Activated T-cell treated with anti-CD3 and anti-CD28 coated beads for 24 hours (primary cell): ENCODE measurements around the gene MRPS9.

Source experiments
- DNase-seq: peaks from one replicate; pipeline ENCODE4 v3.0.0-alpha.2; 2020; ENCODE audit warnings: low read depth

Gene MRPS9

DNA sequence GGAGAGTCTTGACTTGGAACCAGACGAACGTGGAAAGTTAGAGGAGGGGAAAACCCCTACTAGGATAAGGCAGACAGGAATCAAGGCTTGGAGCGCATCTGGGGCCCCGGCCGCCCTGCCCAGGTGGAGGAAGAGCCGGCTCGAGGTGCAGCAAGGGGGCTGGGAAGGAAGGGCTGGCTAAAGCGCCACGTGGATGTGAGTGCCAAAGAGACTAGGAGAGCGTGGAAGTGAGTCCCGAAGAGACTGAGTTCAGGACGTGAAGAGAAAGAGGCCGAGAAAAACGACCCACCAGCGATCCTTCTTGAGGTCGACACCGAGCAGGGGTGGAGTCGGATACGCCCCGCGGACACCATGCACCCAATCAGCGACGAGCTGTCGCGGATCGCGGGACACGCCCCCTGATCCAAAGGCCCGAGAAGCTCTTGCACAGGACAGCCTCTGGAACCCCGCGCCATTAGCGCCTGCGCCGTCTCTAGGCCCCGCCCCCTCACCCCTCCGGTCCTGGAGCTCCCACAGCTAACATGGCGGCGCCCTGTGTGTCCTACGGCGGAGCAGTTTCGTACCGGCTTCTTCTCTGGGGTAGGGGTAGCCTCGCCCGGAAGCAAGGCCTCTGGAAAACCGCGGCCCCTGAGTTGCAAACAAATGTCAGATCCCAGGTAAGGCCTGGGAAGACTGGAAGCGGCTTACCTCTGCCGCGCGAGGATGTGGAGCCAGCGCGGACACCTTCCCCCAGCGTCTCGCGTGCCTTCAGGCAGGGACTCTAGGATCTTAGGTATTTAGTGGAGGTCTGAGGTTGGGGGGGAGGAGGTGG, at the start of gene MRPS9:
Gene MRPS9, plus strand, starts transcription at position 498 of the 811 bp plus-strand sequence. Its CDS starts 24 bp downstream, at position 522.
- DNase-seq: peak; percentile 98

DNA sequence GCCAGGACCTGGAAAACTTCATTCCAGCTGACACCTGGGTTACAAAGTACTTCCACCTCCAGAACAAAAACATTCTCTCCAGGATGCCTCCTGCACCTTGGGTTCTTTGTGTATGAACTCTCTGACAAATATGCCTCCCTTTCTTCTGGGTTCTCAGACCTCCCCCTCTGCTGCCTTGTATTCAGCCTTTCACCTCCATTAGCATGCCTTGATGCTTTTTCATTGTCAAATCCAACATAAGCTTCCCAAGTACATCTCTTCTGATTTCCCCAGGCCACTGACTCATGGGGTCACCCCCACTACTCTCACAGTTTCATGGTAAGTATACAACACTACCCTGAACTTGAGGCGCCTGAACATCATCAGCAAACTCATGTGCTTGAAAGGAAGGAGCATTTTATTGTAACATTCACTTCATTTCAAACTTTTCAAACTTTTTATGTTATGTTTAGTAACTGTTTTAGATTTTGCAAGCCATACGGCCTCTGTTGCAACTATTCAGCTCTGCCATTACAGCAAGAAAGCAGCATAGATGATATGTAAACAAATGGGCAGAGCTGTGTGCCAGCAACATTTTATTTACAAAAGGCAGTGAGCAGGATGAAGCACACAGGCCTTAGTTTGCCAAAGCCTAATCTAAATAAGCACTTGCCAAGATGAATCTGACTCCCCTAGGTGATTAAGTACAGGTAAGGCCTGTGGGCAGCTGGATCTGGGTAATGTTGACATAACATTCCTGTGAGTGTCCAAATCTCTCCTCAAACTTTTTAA, 32.5 kb upstream of the MRPS9 start:
- DNase-seq: no peak

DNA sequence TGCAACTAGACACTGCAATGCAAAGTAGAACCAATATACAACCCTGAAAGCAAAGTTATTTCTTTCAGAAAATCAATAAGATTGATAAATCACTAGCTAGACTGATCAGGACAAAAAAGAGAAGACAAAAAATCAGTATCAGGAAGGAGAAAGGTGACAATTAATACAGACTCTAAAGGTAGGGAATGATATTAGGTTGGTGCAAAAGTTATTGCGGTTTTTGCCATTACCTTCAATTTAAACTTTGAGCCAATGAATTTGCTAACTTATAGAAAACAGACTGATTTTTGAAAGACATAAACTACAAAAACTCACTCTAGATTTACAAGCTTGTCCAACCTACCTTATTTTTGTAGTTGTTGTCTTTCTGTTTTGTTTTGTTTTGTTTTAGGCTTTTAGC, 30.5 kb upstream of the MRPS9 start:
- DNase-seq: no peak

DNA sequence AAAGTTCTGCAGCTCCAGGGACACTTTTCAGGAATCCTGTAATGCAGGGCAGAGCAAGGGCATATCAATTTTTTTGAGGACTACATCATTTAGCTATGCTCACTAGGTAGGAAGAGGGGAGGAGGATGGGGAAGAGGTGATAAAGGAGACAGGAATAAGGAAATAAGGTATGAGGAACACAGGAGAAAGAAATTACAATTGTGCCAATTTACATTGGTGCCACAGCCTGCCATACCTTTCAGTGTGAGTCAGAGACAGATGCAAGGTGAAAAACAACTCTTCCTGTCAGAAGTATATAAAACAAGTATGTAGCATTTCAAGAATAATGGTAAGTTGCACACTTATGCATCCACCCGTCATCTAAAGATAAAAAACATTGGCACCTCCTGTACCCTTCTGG, 5.4 kb upstream of the MRPS9 start:
- no peak for DNase-seq

DNA sequence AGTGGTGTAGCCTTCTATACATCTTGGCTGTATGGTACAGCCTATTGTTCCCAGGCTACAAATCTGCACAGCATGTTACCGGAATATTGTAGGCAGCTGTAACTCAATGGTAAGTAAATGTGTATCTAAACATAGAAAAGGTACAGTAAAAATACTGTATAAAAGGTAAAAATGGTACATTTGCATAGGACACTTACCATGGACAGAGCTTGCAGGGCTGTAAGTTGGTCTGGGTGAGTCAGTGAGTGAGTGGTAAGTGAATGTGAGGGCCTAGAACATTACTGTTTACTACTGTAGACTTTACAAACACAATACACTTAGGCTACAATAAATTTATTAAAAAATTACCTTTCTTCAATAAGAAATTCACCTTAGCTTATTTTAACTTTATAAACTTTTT, 3.7 kb upstream of the MRPS9 start:
- no peak for DNase-seq

DNA sequence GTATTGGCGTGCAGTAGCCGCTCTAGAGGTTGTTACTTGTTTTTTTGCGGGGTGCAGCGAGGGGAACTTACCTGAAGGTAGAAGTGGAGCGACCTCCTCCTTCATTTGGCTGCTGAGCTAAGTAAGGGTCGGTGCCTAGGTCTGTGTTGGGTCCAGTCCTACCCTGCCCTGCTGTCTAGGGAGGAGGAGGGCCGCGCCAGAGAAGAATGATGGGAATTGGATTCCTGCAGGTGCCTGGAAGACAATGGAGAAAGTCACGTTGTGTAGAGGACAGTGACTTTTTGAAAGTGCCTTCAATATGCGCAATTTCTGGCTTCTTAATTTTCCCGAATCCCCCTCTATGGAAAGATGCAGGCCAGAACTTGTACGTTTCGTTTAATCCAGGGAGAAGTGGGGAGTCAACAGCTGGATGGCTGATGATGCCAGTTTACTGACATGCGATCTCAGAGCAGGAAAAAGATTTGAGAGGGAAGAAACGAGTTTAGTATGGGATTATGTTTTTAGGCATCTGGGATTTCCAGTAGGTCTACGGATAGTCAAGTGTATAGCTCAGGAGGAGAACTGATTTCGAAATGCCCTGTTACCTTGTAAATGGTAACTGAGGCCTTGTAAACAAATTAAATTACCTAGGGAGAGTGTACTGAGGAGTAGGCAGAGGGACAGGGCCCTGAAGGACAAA, 653 bp downstream of the MRPS9 start:
- DNase-seq: no peak

DNA sequence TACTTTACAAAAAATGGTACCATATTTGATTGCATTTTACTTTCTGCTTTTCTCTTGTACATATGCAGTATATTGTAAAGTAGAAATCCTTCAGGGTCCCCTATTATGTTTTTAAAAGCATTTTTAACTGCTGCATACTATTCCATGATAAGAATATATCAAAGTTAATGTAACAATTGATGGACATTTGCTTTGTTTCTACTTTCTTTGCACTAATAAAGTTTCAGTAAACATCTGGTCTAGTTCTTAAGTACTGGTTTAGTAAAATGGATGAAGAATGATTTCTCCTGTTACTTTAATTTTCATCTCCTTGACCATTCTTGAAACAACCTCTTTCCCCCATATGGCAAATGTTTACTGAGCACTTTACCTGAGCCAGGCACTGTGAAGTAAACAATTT, 1.7 kb downstream of the MRPS9 start:
- DNase-seq: no peak

DNA sequence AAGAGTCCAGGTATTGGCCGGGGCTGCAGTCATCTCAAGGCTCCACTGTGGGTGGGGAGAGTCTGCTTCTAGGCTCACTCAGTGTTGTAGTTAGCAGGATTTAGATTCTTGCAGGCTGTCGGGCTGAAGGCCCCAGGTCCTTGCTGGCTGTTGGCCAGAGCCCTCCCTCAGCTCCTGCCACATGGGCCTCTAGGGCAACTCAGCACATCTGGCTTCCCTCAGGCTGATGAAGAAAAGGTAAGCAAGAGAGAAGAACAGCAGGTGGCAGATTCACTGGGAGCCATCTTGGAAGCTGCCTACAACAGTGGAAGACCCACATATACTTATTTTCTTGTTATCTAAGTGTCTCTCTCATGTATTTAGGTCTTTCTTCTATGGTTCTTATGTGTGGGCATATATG, 4.3 kb downstream of the MRPS9 start:
- no peak for DNase-seq

DNA sequence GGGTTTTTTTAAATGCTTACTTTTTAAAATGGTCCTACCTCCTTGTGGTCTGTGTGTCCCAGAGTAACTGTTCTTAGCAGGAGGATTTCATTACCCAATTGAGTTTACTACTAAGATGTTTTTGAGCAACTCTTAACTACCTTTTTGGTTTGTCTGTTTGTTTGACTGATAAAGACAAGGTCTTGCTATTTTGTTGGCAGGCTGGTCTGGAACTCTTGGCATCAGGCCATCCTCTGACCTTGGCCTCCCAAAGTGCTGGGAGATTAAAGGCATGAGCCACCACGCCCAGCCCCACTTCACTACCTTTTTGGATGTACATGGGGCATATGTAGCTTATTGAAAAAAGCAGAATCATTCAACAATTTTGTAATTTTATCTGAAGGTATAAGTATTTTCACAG, 14.9 kb downstream of the MRPS9 start:
- no peak for DNase-seq

DNA sequence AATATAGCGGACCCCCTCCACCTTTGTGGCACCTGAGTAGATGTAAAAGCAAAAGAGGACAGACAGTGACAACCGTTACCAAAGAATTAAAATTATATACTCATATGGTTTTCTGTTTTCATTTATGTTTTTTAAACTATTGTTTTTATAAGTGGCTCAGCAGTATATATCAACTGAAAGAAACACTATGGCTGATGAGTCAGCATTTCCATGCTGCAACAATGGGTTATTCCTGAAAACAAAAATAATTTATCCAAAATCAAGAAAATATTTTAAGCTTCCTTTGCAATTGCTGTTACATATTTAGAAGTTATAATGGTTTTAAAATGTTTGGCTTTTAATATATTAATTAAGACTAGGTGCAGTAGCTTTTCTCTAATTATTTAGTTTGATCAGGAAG, 17.7 kb downstream of the MRPS9 start:
- DNase-seq: no peak

DNA sequence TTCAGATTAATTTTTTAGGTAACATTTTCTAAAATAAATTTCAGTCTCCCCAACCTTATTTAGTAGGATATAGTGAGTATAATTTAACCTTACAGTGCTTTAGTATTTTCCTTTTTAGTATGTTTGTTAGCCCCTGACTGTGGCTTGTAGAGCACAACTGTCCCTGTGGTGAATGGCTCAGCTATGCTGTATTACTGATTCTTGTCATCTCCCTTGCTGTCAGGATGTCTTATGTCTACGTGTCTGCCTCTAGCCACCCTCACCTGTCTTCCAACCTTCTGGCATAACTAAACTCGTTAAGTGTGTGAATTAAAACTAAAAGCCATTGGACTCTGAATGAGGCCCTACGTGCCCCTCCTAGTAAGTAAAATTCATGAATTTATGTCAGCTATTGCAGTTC, 18.4 kb downstream of the MRPS9 start:
- DNase-seq: no peak

DNA sequence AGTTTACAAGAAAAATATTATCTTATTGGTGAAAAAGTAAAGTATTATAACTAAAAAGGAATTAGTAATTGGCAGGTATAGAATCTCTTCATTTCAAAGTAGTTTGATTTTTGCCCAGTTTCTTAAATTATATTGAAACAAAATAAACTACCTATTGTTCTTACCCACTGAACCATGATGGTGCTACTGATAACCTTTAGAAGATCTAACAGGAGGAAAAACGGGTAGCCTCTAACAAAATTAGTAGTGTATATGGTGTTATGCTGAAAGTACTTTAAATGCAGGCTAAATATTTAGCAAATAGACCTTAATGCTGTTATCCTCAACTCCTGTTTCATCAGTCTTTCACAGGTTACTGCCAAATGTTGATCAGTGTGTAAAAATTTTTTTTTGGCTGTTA, 19.1 kb downstream of the MRPS9 start:
- DNase-seq: no peak

DNA sequence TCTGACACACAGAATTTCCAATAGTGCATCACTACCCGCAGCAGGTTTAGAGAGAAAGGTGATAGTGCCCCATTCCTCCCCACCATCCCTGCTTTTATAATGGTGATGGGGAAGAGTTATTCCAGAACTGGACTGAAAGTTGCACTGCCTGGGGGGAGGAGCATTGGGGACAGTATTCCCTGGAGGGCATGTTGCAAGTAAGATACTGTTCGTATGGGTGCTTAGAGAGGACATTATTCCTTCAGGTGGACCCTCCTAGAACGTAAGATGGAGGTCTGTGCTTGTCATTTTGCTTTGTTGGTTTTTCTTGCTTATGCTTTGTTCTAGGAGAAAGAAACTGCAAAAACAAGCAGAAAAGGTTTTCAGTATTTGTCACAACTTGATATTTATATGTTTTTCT, 23.7 kb downstream of the MRPS9 start:
- DNase-seq: no peak

DNA sequence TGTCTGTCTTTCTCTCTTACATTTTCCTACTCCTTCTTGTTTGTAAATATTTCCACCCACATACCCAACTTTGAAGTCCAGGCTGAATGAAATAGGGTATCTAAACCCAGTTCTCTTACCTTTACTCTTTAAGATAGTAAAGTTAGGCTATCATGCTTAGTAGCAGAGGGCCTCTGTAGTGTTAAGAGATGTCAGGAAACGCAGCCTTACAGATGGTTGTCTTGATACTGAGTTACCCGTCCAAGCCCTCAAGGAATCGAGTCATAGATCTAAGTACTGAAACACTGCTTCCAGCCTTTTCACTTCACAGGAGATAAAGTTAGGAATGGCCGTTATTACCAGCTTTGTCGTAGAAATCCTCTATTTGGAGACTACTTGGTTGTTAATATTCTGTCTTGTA, 24.3 kb downstream of the MRPS9 start:
- no peak for DNase-seq

DNA sequence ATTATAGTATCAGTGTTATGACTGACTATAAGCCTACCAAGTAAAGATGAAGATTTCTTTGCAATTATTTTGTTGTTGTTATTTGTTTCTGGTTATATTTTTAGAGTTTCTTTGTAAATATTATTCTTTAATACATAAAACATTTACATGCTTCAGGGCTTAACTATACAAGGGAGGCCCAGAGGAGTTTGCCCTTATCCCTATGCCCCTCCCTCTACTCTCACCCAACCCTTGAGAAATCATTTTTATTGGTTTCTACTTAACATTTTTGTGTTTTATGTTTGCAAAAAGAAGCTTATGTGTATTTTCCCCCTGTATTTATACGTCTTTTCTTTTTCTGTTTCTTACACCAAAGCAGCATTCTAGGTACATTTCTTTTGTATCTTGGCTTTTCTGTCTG, 30.5 kb downstream of the MRPS9 start:
- DNase-seq: no peak

DNA sequence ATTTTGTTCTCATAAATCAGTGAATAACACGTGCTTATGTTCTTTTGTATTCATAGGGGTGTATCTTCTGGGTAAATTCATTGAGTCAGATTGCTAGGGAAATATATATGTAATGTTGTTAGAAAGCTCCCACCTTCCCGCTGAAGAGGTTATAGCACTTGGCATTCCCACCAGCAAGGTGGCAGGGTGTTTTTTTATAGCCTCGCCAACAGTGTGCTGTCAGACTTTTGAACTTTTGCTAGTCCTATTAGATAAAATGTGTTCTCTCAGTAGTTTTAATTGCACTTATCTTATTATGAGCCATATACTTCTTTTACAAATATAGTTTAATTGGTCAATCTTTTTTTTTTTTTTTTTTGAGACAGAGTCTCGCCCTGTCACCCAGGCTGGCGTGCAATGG, 31.0 kb downstream of the MRPS9 start:
- no peak for DNase-seq

DNA sequence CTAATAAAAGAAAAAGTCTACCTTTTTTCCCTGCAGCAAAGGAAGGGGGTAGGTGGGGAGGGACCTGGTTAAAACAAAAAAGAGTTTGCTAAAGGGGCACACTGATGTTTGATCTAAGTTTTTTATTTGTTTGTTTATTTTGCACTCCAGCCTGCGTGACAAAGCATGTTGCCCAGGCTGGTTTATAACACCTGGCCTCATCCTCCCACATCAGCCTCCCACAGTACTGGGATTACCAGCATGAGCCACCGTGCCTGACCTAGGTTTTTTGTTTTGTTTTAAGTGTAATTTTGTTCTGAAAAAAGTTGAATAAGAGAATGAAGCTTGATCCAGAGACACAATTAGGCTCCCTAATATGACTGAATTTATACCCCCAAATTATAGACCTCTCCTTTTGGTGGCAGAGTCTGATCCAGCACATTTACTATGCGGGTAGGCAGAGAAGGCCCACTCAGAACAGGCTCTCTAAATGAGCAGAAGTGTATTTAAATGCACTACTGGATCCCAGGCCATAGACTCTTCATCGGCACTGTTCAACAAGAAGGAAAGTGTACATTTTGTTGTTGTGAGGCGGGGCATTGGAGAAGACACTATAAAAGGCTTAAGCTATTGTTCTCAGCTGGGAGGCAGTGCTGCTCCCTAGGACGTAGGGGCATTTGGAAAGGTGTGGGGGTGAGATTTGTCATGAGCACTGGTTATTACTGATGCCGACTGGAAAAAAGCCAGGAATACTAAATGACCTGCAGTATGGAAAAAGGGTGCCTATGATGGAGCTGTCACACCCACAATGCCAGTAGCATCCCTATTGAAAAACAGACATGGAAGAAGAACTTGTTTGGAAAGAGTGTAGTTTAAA, 32.4 kb downstream of the MRPS9 start:
- no peak for DNase-seq

DNA sequence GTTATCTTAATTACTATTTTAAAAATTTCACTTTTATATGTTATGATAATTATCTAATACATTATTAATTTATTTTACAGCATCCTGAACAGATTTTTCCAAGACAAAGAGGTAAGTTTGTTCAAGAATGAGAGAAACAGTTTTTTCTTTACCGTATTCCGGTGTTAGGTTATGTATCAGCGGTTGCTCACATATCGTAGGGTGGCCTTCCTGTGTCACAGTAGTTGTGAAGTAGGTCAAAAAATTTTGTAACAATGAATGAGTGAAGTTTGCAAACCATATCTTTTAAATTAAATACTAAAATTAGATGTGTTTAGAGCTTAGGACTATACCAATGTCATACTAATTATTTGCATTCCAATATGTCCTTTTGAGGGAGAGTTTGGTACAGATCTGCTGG, 33.5 kb downstream of the MRPS9 start:
- no peak for DNase-seq

DNA sequence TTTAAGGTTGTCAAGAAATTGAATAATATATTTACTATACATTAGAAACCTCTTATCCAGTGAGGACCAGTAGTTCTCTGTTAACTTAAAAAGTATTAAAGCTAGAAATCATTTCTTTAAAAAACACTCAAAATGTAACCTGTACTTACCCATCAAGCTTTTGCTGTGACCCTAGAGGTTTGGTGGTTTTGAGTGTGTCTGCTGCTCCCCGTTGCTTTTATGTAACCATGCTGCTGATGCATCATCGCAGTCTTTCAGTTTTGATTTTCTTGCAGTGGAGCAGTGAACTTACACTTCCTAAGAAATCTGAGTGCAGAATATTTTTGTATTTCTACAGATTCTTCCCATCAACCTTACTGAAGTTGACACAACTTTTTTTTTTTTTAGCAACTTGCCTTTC, 34.2 kb downstream of the MRPS9 start:
- peak; percentile 3 for DNase-seq

DNA sequence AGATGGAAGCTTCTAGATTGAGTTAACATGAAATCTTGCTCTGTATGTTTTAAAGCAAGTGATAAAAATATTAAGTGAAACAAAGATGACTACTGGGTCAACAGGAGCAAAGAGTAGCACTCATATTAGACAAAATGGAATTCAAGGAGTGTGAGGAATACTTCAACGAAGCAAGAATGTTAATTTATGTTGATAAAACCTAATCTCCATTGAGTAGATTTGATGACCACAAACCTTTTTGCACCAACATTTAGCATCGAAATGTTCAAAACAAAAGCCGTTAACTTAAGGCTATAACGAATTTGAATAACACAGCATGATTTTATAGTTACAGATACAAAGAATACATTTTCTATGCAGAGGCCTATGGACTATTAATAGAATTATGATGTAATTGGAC, 35.7 kb downstream of the MRPS9 start:
- no peak for DNase-seq

DNA sequence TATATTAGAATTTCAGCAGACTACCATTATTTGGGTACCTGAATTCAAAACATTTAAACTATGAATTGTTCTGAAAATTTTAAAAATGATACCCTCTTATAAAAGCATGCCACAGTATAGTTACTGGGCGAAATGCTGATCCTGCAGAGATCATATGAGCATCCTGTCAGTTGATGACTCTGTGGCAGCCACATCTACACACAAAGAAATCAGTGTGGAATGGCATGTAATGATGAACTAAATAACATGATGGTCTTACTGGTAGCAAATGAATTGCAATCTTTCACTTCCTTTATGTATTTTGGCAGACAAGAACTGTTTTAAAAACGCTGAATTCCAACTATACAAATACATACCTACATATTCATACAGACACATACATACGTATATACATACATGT, 38.3 kb downstream of the MRPS9 start:
- DNase-seq: no peak

DNA sequence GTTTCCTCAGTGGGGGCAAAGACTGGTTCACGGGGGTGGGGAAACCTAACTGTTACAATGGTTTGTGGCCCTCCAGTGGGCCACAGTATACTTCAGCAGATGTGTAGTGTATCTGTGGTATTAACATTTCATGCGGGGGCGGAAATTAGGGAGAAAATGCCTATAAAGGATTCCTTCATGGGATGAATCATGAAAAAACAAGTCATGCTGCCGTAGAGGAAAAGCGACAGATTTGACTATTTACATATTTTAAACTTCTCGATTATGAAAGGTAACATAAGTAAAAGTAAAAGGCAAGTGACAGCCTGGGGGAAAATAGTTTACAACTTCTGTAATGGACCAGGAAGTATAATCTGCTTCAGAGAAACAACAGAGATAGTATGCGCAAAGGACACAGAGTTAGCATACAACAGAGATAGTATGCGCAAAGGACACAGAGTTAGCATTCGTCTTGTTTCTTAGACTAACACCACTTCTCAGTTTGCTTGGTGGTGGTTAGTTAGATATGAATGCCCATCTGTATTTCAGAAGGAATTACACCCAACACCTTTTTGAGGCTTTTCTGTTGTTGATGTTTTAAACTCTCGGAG, 41.1 kb downstream of the MRPS9 start:
- no peak for DNase-seq
